SU-DHL-6 (cell line): Measurements from ENCODE around the gene RGN.
"Not testable (repeated sequence)": the region's sequence is repeated elsewhere in the genome, so short reads cannot be mapped to it uniquely, and the experiment has no call there.

ENCODE experiments used
- CTCF ChIP-seq: fragments of 200-600 bp; sonication (generic); IDR thresholded peaks from one replicate; pipeline ENCODE4 v1.5.1; 2017; ENCODE audit warnings: antibody characterized with exemption, mild to moderate bottlenecking, low read length, moderate library complexity; ENCODE audit not compliant: insufficient read depth, poor library complexity, severe bottlenecking
- EZH2phosphoT487 ChIP-seq: fragments of 200-600 bp; sonication (generic), shearing (Covaris generic); conservative IDR thresholded peaks from 2 replicates; pipeline ENCODE4 v1.6.1; 2018; ENCODE audit warnings: mild to moderate bottlenecking, antibody characterized with exemption, low read length, moderate library complexity, mixed read lengths

DNA sequence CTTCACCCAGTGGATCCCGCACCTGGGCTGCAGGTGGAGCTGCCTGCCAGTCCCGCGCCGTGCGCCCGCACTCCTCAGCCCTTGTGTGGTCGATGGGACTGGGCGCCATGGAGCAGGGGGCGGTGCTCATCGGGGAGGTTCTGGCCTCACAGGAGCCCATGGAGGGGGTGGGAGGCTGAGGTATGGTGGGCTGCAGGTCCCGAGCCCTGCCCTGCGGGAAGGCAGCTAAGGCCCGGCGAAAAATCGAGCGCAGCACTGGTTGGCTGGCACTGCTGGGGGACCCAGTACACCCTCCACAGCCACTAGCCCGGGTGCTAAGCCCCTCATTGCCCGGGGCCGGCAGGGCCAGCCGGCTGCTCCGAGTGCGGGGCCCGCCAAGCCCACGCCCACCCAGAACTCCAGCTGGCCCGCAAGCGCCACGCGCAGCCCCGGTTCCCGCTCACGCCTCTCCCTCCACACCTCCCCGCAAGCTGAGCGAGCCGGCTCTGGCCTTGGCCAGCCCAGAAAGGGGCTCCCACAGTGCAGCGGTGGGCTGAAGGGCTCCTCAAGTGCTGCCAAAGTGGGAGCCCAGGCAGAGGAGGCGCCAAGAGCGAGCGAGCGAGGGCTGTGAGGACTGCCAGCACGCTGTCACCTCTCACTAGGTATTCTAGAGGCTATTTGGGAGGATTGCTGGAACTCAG is 32.8 kb downstream of the RGN start:
- not testable (repeated sequence) for TF ChIP-seq CTCF, EZH2phosphoT487
